Islet precursor cell (in vitro differentiated cells): ENCODE data around the gene HYPK.

Experiments
- DNase-seq: peaks from one replicate; pipeline ENCODE4 v3.0.0-alpha.2; 2018

HYPK gene

DNA sequence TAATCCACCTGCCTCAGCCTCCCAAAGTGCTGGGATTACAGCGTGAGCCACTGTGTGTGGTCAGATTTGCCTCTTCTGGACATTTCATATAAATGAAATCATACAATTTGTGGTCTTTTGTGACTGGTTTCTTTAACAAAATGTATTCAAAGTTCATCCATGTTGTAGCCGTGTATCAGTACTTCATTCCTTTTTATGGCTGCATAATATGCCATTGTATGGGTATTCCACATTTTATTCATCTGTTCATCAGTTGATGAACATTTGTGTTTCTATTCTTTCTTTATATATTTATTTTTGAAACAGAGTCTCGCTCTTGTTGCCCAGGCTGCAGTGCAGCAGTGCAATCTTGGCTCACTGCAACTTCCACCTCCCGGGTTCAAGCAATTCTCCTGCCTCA, 52.2 kb downstream of the HYPK start:
- no peak for DNase-seq
